ENCODE results near the gene NAA11.

- TF ChIP-seq, protein P1, sequence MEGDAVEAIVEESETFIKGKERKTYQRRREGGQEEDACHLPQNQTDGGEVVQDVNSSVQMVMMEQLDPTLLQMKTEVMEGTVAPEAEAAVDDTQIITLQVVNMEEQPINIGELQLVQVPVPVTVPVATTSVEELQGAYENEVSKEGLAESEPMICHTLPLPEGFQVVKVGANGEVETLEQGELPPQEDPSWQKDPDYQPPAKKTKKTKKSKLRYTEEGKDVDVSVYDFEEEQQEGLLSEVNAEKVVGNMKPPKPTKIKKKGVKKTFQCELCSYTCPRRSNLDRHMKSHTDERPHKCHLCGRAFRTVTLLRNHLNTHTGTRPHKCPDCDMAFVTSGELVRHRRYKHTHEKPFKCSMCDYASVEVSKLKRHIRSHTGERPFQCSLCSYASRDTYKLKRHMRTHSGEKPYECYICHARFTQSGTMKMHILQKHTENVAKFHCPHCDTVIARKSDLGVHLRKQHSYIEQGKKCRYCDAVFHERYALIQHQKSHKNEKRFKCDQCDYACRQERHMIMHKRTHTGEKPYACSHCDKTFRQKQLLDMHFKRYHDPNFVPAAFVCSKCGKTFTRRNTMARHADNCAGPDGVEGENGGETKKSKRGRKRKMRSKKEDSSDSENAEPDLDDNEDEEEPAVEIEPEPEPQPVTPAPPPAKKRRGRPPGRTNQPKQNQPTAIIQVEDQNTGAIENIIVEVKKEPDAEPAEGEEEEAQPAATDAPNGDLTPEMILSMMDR (IDR thresholded peaks at IDR 0.05): no peak
- TF ChIP-seq POLR2A (IDR thresholded peaks at IDR 0.05): no peak
Observed at GRCh38 chr4:79353075-79353474, 27.2 kb upstream of the NAA11 start.

All from thyroid gland (tissue), 4 donors.